Measurements from ENCODE around the gene ARSD.

- TF ChIP-seq, protein P1, sequence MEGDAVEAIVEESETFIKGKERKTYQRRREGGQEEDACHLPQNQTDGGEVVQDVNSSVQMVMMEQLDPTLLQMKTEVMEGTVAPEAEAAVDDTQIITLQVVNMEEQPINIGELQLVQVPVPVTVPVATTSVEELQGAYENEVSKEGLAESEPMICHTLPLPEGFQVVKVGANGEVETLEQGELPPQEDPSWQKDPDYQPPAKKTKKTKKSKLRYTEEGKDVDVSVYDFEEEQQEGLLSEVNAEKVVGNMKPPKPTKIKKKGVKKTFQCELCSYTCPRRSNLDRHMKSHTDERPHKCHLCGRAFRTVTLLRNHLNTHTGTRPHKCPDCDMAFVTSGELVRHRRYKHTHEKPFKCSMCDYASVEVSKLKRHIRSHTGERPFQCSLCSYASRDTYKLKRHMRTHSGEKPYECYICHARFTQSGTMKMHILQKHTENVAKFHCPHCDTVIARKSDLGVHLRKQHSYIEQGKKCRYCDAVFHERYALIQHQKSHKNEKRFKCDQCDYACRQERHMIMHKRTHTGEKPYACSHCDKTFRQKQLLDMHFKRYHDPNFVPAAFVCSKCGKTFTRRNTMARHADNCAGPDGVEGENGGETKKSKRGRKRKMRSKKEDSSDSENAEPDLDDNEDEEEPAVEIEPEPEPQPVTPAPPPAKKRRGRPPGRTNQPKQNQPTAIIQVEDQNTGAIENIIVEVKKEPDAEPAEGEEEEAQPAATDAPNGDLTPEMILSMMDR (conservative IDR thresholded peaks at IDR 0.05): no peak; the same call in 1 of the 2 replicates
- no peak for TF ChIP-seq ZFX (IDR thresholded peaks at IDR 0.05)
Observed at GRCh38 chrX:2903366-2903765, 25.8 kb downstream of the ARSD start.

Data from C4-2B (cell line).